Fibroblast of lung (primary cell): ENCODE results near the gene NLRP6. TPM values are rescaled to one million over a fixed set of nuclear protein-coding genes. Genes with fewer than 3 reads are reported as not detected.
A peak's percentile ranks its signal among the peaks of the same experiment; 100 is the strongest.

Experiments used
- DNase-seq, 2 donors: peaks; one replicate each; pipeline versions ENCODE4 v3.0.0 to v3.0.0-alpha.2; 2010; ENCODE audit warnings: low read depth in 2 of 2
- H2AFZ ChIP-seq: 2 replicates; pipeline ENCODE4 v1.5.1; 2012; ENCODE audit warnings: low read length, control low read depth, inconsistent platforms
- H3K27ac ChIP-seq: 2 replicates; pipeline ENCODE4 v1.5.1; 2011; ENCODE audit warnings: low read length, control low read depth; ENCODE audit not compliant: insufficient read depth
- H3K27me3 ChIP-seq: 2 replicates; pipeline ENCODE4 v1.5.1; 2011; ENCODE audit warnings: mild to moderate bottlenecking, low read length; ENCODE audit not compliant: control insufficient read depth, insufficient read depth
- H3K36me3 ChIP-seq: 2 replicates; pipeline ENCODE4 v1.5.1; 2011; ENCODE audit warnings: low read length; ENCODE audit not compliant: control insufficient read depth, insufficient read depth
- H3K4me1 ChIP-seq: 2 replicates; pipeline ENCODE4 v1.5.1; 2011; ENCODE audit warnings: low read length; ENCODE audit not compliant: control insufficient read depth, insufficient read depth; ENCODE audit errors: extremely low read depth
- H3K4me2 ChIP-seq: 2 replicates; pipeline ENCODE4 v1.5.1; 2011; ENCODE audit warnings: low read length, control low read depth; ENCODE audit not compliant: insufficient read depth; ENCODE audit errors: extremely low read depth
- H3K4me3 ChIP-seq, 4 experiments: fragments of 200-600 bp in 1 of 4; sonication (generic) in 1 of 4; replicated peaks in 1 of 4; 2 replicates each; pipeline ENCODE4 v1.5.1; 2011 to 2016; ENCODE audit warnings: low read length in 4 of 4, low read depth in 3 of 4, mild to moderate bottlenecking in 3 of 4, control low read depth in 2 of 4, inconsistent platforms in 1 of 4, mixed read lengths in 1 of 4; ENCODE audit not compliant: insufficient read depth in 1 of 4; ENCODE audit errors: control extremely low read depth in 1 of 4
- H3K79me2 ChIP-seq: 2 replicates; pipeline ENCODE4 v1.5.1; 2012; ENCODE audit warnings: mild to moderate bottlenecking, low read length, inconsistent platforms; ENCODE audit not compliant: control insufficient read depth, insufficient read depth
- H3K9ac ChIP-seq: 2 replicates; pipeline ENCODE4 v1.5.1; 2011; ENCODE audit warnings: mild to moderate bottlenecking, low read length, control low read depth; ENCODE audit not compliant: insufficient read depth
- H3K9me3 ChIP-seq: 2 replicates; pipeline ENCODE4 v1.5.1; 2012; ENCODE audit warnings: low read depth, low read length; ENCODE audit not compliant: control insufficient read depth, insufficient read depth
- H4K20me1 ChIP-seq: 2 replicates; pipeline ENCODE4 v1.5.1; 2011; ENCODE audit warnings: low read length; ENCODE audit not compliant: control insufficient read depth, insufficient read depth; ENCODE audit errors: extremely low read depth
- EZH2 ChIP-seq: IDR thresholded peaks from 2 replicates; pipeline ENCODE4 v1.5.1; 2012; ENCODE audit warnings: low read length, control low read depth, mild to moderate bottlenecking; ENCODE audit errors: missing control alignments
- polyA plus RNA-seq, 2 donors: library from polyadenylated mRNA; depleted of rRNA in 1 of 2; stranded (reverse) in 1 of 2; unstranded in 1 of 2; fragments of >200 nt; gene quantifications; 2 replicates each; pipeline ENCODE4 v1.2.1, GENCODE V29; 2011 to 2012; ENCODE audit warnings: missing spikeins in 1 of 2
- total RNA-seq: library from RNA; depleted of rRNA; stranded (reverse); fragments of >200 nt; gene quantifications from 2 replicates; pipeline ENCODE4 v1.2.1, GENCODE V29; 2014
- TF ChIP-seq, protein P1 (sequence below), 2 donors: IDR thresholded peaks in 1 of 2; conservative IDR thresholded peaks in 1 of 2; 1 replicate in 1 of 2; 2 replicates in 1 of 2; pipeline ENCODE4 v1.5.1; 2011 to 2012; ENCODE audit warnings: low read length in 2 of 2, control low read depth in 1 of 2, inconsistent platforms in 1 of 2, low read depth in 1 of 2, mild to moderate bottlenecking in 1 of 2

NLRP6 gene
- total and polyA plus RNA-seq, 2 donors (not counting 1 experiment from before 2014, with no cell fraction given), result not detected

GRCh38 chr11:287821-288477, 9.7 kb downstream of the NLRP6 start:
- H3K4me3 ChIP-seq, result peak overlapping the region in 3 of 4 experiments; percentile 11 to 59 (median 40)

GRCh38 chr11:288478-289397, 10.5 kb downstream of the NLRP6 start, which contains the start of gene PGGHG:
PGGHG (plus strand) TSS chr11:289126; CDS start chr11:289817, 691 bp downstream.
- Histone ChIP-seq H3K9ac (peak within 1 kb of the TSS; percentile 9), H3K9me3 (no peaks in the 10 kb centered on the region), H3K4me2 (peak within 1 kb of the TSS; percentile 39), H3K4me3 (peak within 1 kb of the TSS; percentile 11 to 59 (median 37)), H2AFZ (peak within 1 kb of the TSS; percentile 33), H4K20me1 (no peaks in the 10 kb centered on the region), H3K36me3 (no peaks in the 10 kb centered on the region), H3K27ac (no peak within 1 kb of the TSS), H3K4me1 (no peaks in the 10 kb centered on the region), H3K79me2 (no peaks in the 10 kb centered on the region), H3K27me3 (peaks cover 5% of the 10 kb centered on the region)
- peak in 1 of 2 donors; percentile 8 for DNase-seq
- TF ChIP-seq EZH2, result no peak
- TF ChIP-seq, protein P1, sequence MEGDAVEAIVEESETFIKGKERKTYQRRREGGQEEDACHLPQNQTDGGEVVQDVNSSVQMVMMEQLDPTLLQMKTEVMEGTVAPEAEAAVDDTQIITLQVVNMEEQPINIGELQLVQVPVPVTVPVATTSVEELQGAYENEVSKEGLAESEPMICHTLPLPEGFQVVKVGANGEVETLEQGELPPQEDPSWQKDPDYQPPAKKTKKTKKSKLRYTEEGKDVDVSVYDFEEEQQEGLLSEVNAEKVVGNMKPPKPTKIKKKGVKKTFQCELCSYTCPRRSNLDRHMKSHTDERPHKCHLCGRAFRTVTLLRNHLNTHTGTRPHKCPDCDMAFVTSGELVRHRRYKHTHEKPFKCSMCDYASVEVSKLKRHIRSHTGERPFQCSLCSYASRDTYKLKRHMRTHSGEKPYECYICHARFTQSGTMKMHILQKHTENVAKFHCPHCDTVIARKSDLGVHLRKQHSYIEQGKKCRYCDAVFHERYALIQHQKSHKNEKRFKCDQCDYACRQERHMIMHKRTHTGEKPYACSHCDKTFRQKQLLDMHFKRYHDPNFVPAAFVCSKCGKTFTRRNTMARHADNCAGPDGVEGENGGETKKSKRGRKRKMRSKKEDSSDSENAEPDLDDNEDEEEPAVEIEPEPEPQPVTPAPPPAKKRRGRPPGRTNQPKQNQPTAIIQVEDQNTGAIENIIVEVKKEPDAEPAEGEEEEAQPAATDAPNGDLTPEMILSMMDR (conservative IDR thresholded peaks at IDR 0.05 in 1 of 2, IDR thresholded peaks at IDR 0.05 in 1 of 2; ENCODE audit: low read depth in 1 of 2, low read length in 2 of 2), result no peak

More at GRCh38 chr11:287821-288477, 9.7 kb downstream of the NLRP6 start:
- Histone ChIP-seq H4K20me1 (no peaks in the 10 kb centered on the region), H3K9ac (no peak overlapping the region), H3K4me1 (no peaks in the 10 kb centered on the region), H3K27me3 (peaks cover 5% of the 10 kb centered on the region), H3K27ac (no peak overlapping the region), H3K79me2 (no peaks in the 10 kb centered on the region), H2AFZ (no peak overlapping the region), H3K36me3 (no peaks in the 10 kb centered on the region), H3K4me2 (peak overlapping the region; percentile 39), H3K9me3 (no peaks in the 10 kb centered on the region)
- DNase-seq, result no peak
- TF ChIP-seq, protein P1 (conservative IDR thresholded peaks at IDR 0.05 in 1 of 2, IDR thresholded peaks at IDR 0.05 in 1 of 2; ENCODE audit: low read depth in 1 of 2, low read length in 2 of 2), result no peak
- no peak for TF ChIP-seq EZH2

DNA sequence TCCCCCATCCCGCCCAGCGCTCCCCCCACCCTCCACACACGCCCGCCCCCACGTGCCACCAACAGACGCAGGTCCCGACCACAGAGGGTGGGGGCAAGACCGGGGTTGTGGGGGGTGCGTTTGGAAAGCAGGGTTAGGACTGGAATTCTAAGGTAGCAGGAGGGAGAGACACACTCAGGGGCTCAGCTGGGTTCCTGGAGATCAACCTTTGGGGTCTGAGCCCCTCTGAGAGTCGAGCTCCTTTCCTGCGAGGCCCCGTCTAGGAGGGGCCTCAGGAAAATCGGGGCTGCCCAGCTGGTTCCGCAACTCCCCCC, 11.1 kb downstream of the NLRP6 start:
- Histone ChIP-seq H3K4me2 (peak overlapping the region; percentile 35), H3K4me3 (peak overlapping the region in 2 of 4 experiments; percentile 34 to 42), H2AFZ (no peak overlapping the region), H3K27ac (no peak overlapping the region), H3K9me3 (no peaks in the 10 kb centered on the region), H3K27me3 (peaks cover 5% of the 10 kb centered on the region), H3K9ac (no peak overlapping the region), H3K36me3 (no peaks in the 10 kb centered on the region), H4K20me1 (no peaks in the 10 kb centered on the region), H3K4me1 (no peaks in the 10 kb centered on the region), H3K79me2 (no peaks in the 10 kb centered on the region)
- no peak for DNase-seq
- TF ChIP-seq, protein P1 (conservative IDR thresholded peaks at IDR 0.05 in 1 of 2, IDR thresholded peaks at IDR 0.05 in 1 of 2; ENCODE audit: low read depth in 1 of 2, low read length in 2 of 2), result no peak
- no peak for TF ChIP-seq EZH2
